ENCODE data around the gene LRRC4C.

DNA sequence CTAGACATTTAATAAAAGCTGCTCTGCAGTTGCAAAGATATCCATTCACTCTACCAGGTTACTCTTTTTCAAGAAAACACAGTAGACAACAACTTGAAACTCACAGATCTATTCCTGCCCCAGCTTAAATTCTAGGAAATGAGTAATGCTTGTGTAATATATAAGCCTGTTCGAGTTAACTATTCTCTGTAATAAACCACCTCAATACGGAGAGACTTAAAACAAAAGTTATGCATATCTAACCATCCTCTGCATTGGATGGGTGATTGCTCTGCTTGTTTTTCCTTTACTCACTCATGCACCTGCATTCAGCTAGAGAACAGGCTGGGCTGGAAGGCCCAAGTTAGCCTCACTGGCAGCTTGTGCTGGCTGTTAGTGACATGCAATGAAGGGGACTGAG is 13.3 kb downstream of the LRRC4C start:
- TF ChIP-seq, protein P1, sequence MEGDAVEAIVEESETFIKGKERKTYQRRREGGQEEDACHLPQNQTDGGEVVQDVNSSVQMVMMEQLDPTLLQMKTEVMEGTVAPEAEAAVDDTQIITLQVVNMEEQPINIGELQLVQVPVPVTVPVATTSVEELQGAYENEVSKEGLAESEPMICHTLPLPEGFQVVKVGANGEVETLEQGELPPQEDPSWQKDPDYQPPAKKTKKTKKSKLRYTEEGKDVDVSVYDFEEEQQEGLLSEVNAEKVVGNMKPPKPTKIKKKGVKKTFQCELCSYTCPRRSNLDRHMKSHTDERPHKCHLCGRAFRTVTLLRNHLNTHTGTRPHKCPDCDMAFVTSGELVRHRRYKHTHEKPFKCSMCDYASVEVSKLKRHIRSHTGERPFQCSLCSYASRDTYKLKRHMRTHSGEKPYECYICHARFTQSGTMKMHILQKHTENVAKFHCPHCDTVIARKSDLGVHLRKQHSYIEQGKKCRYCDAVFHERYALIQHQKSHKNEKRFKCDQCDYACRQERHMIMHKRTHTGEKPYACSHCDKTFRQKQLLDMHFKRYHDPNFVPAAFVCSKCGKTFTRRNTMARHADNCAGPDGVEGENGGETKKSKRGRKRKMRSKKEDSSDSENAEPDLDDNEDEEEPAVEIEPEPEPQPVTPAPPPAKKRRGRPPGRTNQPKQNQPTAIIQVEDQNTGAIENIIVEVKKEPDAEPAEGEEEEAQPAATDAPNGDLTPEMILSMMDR (IDR thresholded peaks at IDR 0.05) = no peak
- TF ChIP-seq EZH2 (IDR thresholded peaks at IDR 0.05) (no peak), EZH2phosphoT487 (IDR thresholded peaks at IDR 0.05) (no peak)
